H1 (cell line): Measurements from ENCODE around the gene HSD17B8. TPM values are rescaled to one million over a fixed set of nuclear protein-coding genes. Genes with fewer than 3 reads are reported as not detected.

ENCODE experiments used
- BACH1 ChIP-seq: IDR thresholded peaks from 2 replicates; pipeline ENCODE4 v1.6.1; 2012; ENCODE audit warnings: low read length, improper control_type of control experiment
- CTBP2 ChIP-seq: IDR thresholded peaks from 2 replicates; pipeline ENCODE4 v1.7.0; 2011; ENCODE audit warnings: borderline replicate concordance, mild to moderate bottlenecking, moderate library complexity, mixed read lengths, low read length; ENCODE audit not compliant: insufficient read depth, insufficient read length
- KDM4A ChIP-seq: IDR thresholded peaks from one replicate; pipeline ENCODE4 v1.7.1; 2012; ENCODE audit warnings: low read depth, mild to moderate bottlenecking, moderate library complexity, low read length, inconsistent platforms; ENCODE audit not compliant: severe bottlenecking
- MAFK ChIP-seq: IDR thresholded peaks from 2 replicates; pipeline ENCODE4 v1.6.1; 2012; ENCODE audit warnings: low read depth, mild to moderate bottlenecking, improper control_type of control experiment, low read length
- RNF2 ChIP-seq: fragments of 200-900, 300-1000 bp; sonication (generic); IDR thresholded peaks from 2 replicates; pipeline ENCODE4 v1.7.1; 2016; ENCODE audit warnings: borderline replicate concordance, low read depth, mild to moderate bottlenecking, antibody characterized with exemption, low read length; ENCODE audit not compliant: poor library complexity, severe bottlenecking; ENCODE audit errors: missing control alignments
- SP1 ChIP-seq: IDR thresholded peaks from 2 replicates; pipeline ENCODE4 v1.6.1; 2011; ENCODE audit warnings: low read depth, low read length
- TAF1 ChIP-seq: IDR thresholded peaks from 2 replicates; pipeline ENCODE4 v1.6.1; 2011; ENCODE audit warnings: mild to moderate bottlenecking, low read depth, low read length
- TCF12 ChIP-seq: IDR thresholded peaks from 2 replicates; pipeline ENCODE4 v1.6.1; 2011; ENCODE audit warnings: low read depth, mild to moderate bottlenecking, low read length
- TEAD4 ChIP-seq: IDR thresholded peaks from 2 replicates; pipeline ENCODE4 v1.6.1; 2012; ENCODE audit warnings: low read depth, low read length, inconsistent platforms, mixed read lengths
- YY1 ChIP-seq: IDR thresholded peaks from 2 replicates; pipeline ENCODE4 v1.6.1; 2011; ENCODE audit warnings: low read depth, mild to moderate bottlenecking, low read length
- polyA plus RNA-seq, 7 experiments: library from polyadenylated mRNA; depleted of rRNA in 3 of 7; stranded (reverse) in 5 of 7; unstranded in 2 of 7; fragments of >200 nt in 5 of 7; fragments of 200-250 nt in 2 of 7; gene quantifications; 1 replicate in 5 of 7; 2 replicates in 1 of 7; 4 replicates in 1 of 7; pipeline versions ENCODE4 v1.2.1 to v1.2.3, GENCODE V29; 2011 to 2013; ENCODE audit warnings: missing spikeins in 2 of 7, mixed read lengths in 2 of 7
- total RNA-seq: library from RNA; stranded (reverse); fragmentation: NEBNext Ultra II Directional; extraction: Animal tissue kit (Norgen Biotek cat#: 25700); gene quantifications from 2 replicates; pipeline ENCODE4 v1.2.1, GENCODE V29; 2021
- TF ChIP-seq, protein P1 (sequence below): IDR thresholded peaks from 2 replicates; pipeline ENCODE4 v1.6.1; 2011; ENCODE audit warnings: low read depth, mild to moderate bottlenecking, low read length; ENCODE audit not compliant: insufficient read depth
- TF ChIP-seq, protein P2 (sequence below): IDR thresholded peaks from 2 replicates; pipeline ENCODE4 v1.6.1; 2012; ENCODE audit warnings: inconsistent platforms

HSD17B8 gene
- total and polyA plus RNA-seq, 2 of the 8 experiments (the other 6 are each of a cell fraction or from before 2014, with no cell fraction given) = 3.3 to 17.1 TPM

DNA sequence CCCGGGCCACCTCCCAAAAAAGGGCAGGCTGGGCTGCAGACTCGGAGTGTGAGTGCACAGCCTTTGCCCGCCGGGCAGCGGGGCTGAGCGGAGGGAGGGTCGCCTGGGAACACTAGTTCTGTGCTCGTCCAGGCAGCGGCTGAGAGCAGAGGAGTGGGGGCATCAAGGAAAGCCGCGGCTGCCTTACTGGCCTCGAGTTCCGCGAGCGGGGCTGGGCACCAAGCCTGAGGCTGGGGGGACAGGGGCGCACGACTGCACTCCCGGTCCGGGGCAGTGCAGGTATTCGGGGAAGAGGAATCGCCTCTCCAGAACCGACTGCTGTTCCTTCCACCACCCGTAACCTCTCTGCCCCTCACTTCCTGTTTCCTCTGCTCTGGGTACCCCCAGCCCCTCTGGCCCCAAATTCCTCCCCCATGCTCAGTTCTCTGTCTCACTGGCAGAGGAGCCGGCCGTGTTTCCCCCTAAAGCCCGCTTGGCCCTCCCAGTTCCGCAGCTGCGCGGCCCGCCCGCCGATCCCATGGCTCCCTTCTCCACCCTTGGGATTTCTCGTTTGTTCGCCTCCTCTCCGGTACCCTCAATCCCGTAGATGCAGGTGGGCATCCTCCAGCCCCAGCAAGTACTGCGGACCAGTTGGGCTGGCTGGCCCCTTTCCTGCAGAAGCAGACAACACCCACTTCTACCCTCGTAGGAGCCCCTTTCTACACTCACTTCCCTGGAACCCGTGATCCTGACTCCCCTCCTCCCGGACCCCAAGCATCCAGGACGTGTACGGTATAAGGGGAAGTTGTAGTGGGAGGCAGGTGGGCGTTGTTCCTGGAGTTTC lies 8.9 kb downstream of the HSD17B8 start (continued):
- TF ChIP-seq CTBP2 = peak; percentile 91
- no peak for TF ChIP-seq BACH1
- peak; percentile 57 for TF ChIP-seq RNF2
- TF ChIP-seq SP1 = no peak
- no peak for TF ChIP-seq TEAD4
- no peak for TF ChIP-seq MAFK
- no peak for TF ChIP-seq TCF12
- TF ChIP-seq, protein P1, sequence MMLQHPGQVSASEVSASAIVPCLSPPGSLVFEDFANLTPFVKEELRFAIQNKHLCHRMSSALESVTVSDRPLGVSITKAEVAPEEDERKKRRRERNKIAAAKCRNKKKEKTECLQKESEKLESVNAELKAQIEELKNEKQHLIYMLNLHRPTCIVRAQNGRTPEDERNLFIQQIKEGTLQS = no peak
- TF ChIP-seq YY1 = 0 out of 2 replicates have a peak, but pooled peaks have one; percentile 9
- TF ChIP-seq KDM4A = peak; percentile 86
- no peak for TF ChIP-seq TAF1
- TF ChIP-seq, protein P2, sequence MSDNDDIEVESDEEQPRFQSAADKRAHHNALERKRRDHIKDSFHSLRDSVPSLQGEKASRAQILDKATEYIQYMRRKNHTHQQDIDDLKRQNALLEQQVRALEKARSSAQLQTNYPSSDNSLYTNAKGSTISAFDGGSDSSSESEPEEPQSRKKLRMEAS = 0 out of 2 replicates have a peak, but pooled peaks have one; percentile 10
